ENCODE data around the gene NDUFAF2. TPM values are rescaled to one million over a fixed set of nuclear protein-coding genes. Genes with fewer than 3 reads are reported as not detected.

NDUFAF2 gene
- total RNA-seq, 1 donor from 2014 or later, result 13.9 TPM

DNA sequence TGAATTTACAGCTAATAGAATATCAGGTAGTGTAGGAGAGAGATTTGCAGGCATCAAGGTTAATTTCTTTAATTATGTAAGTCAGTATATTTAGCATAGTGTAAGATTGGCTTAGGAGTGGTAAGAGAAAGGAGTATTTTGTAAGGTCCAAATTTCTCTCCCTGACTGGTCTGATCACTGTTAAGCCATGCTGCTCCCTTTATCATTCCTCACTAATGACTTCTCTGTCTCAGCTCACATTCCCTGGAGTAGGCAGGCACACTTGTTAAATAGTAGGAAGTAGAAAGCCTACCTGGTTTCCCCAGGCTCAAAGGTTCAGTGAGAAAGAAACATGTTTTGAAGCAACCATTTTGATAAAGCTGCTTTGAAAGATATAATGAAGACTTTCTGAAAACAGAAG, 126.5 kb downstream of the NDUFAF2 start:
- Mint-ChIP-seq H3K27ac (ENCODE audit: unreplicated experiment) (peak overlapping the region; percentile 44), H3K27me3 (ENCODE audit: unreplicated experiment) (no peaks in the 10 kb centered on the region), H3K9me3 (ENCODE audit: unreplicated experiment) (no peaks in the 10 kb centered on the region), H3K4me3 (ENCODE audit: unreplicated experiment) (no peak overlapping the region), H3K4me1 (ENCODE audit: unreplicated experiment) (peaks cover 14% of the 10 kb centered on the region), H3K36me3 (ENCODE audit: low read depth, unreplicated experiment) (no peaks in the 10 kb centered on the region)
- DNase-seq (ENCODE audit: low spot score), result no peak
- TF ChIP-seq, protein P1, sequence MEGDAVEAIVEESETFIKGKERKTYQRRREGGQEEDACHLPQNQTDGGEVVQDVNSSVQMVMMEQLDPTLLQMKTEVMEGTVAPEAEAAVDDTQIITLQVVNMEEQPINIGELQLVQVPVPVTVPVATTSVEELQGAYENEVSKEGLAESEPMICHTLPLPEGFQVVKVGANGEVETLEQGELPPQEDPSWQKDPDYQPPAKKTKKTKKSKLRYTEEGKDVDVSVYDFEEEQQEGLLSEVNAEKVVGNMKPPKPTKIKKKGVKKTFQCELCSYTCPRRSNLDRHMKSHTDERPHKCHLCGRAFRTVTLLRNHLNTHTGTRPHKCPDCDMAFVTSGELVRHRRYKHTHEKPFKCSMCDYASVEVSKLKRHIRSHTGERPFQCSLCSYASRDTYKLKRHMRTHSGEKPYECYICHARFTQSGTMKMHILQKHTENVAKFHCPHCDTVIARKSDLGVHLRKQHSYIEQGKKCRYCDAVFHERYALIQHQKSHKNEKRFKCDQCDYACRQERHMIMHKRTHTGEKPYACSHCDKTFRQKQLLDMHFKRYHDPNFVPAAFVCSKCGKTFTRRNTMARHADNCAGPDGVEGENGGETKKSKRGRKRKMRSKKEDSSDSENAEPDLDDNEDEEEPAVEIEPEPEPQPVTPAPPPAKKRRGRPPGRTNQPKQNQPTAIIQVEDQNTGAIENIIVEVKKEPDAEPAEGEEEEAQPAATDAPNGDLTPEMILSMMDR (IDR thresholded peaks at IDR 0.05; ENCODE audit: unreplicated experiment), result no peak

DNA sequence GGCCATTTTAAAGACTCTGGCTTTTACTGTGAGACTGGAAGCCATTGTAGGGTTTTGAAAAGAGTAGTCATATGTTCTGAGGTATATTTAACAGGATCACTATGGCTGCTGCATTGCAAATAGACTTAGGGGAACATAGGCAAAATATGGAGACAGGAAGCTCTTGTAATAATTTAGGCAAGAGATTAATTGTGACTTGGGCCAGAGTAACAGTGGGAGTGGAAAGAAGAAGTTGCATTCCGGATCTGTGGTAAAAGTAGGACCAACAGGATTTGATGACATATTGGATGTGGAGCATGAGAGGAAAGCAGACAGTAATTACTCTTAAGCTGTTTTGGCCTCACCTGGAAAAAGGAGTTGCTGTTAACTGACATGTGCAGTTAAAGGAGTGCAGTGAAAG, 131.6 kb downstream of the NDUFAF2 start:
- TF ChIP-seq, protein P1 (IDR thresholded peaks at IDR 0.05; ENCODE audit: unreplicated experiment), result no peak
- no peaks in the 10 kb centered on the region for H3K36me3 Mint-ChIP-seq (ENCODE audit: low read depth, unreplicated experiment)
- H3K4me3 Mint-ChIP-seq (ENCODE audit: unreplicated experiment), result no peak overlapping the region
- no peaks in the 10 kb centered on the region for H3K27me3 Mint-ChIP-seq (ENCODE audit: unreplicated experiment)
- H3K9me3 Mint-ChIP-seq (ENCODE audit: unreplicated experiment), result no peaks in the 10 kb centered on the region
- DNase-seq (ENCODE audit: low spot score), result no peak
- peaks cover 4% of the 10 kb centered on the region for H3K4me1 Mint-ChIP-seq (ENCODE audit: unreplicated experiment)
- no peak overlapping the region for H3K27ac Mint-ChIP-seq (ENCODE audit: unreplicated experiment)

DNA sequence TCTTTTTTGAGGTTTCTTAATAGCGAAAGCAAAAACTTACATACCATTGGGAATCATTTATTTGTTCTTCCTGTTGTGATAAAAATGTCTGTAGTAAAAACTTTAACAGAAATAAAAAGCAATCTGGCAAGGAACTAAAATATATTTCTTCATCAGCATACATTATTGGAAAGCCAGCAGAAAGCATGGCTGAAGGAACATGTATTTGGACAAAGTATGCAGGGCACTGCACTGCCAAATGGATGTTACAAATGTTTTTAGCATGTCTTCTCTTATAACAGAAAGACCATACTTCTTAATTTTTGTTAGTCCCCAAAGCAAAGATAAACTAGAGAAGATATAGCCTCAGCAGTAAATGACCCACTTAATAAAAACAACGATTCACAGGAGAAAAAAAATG, 136.7 kb downstream of the NDUFAF2 start:
- H3K27me3 Mint-ChIP-seq (ENCODE audit: unreplicated experiment), result no peaks in the 10 kb centered on the region
- H3K4me3 Mint-ChIP-seq (ENCODE audit: unreplicated experiment), result no peak overlapping the region
- H3K4me1 Mint-ChIP-seq (ENCODE audit: unreplicated experiment), result no peaks in the 10 kb centered on the region
- no peak for DNase-seq (ENCODE audit: low spot score)
- H3K27ac Mint-ChIP-seq (ENCODE audit: unreplicated experiment), result no peak overlapping the region
- H3K36me3 Mint-ChIP-seq (ENCODE audit: low read depth, unreplicated experiment), result no peaks in the 10 kb centered on the region
- TF ChIP-seq, protein P1 (IDR thresholded peaks at IDR 0.05; ENCODE audit: unreplicated experiment), result no peak
- H3K9me3 Mint-ChIP-seq (ENCODE audit: unreplicated experiment), result no peaks in the 10 kb centered on the region

DNA sequence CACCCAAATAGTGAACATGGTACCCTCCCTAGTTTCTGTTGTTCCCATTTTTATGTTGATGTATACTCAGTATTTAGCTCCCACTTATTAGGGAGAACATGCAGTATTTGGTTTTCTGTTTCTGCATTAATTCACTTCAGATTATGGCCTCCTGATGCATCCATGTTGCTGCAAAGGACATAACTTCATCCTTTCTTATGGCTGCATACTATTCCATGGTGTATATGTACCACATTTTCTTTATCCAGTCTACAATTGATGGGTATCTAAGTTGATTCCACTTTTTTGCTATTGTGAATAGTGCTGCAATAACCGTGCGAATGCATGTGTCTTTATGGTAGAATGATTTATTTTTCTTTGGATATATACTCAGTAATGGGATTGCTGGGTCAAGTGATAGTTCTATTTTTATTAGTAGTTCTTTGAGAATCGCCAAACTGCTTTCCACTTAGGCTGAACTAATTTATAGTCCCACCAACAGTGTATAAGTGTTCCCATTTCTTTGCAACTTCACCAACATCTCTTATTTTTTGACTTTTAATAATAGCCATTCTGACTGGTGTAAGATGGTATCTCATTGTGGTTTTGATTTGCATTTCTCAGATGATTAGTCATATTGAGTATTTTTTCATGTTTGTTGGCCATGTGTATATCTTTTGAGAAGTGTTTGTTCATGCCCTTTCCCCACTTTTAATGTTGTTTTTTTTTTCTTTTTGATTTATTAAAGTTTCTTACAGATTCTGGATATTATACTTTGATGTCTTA, 137.7 kb downstream of the NDUFAF2 start:
- H3K36me3 Mint-ChIP-seq (ENCODE audit: low read depth, unreplicated experiment), result no peaks in the 10 kb centered on the region
- TF ChIP-seq, protein P1 (IDR thresholded peaks at IDR 0.05; ENCODE audit: unreplicated experiment), result no peak
- H3K9me3 Mint-ChIP-seq (ENCODE audit: unreplicated experiment), result no peaks in the 10 kb centered on the region
- no peaks in the 10 kb centered on the region for H3K4me1 Mint-ChIP-seq (ENCODE audit: unreplicated experiment)
- no peak overlapping the region for H3K27ac Mint-ChIP-seq (ENCODE audit: unreplicated experiment)
- no peak overlapping the region for H3K4me3 Mint-ChIP-seq (ENCODE audit: unreplicated experiment)
- H3K27me3 Mint-ChIP-seq (ENCODE audit: unreplicated experiment), result no peaks in the 10 kb centered on the region
- DNase-seq (ENCODE audit: low spot score), result no peak

DNA sequence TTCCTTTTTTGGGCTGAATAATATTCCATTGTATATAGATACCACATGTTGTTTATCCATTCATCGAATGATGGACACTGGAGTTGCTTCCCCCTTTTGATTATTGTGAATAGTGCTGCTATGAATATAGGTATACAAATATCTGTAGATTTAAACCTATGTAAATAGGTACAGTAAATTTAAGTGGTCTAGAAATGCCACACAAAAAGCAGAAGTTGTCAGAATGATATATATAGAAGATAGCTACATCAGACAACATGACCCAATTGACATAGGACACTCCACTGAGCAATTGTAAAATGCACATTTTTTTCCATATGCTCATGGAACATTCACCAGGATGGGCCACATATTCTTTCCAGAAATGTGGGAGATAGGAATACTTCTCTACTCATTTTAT, 139.7 kb downstream of the NDUFAF2 start:
- H3K36me3 Mint-ChIP-seq (ENCODE audit: low read depth, unreplicated experiment), result no peaks in the 10 kb centered on the region
- no peak overlapping the region for H3K4me3 Mint-ChIP-seq (ENCODE audit: unreplicated experiment)
- TF ChIP-seq, protein P1 (IDR thresholded peaks at IDR 0.05; ENCODE audit: unreplicated experiment), result no peak
- H3K4me1 Mint-ChIP-seq (ENCODE audit: unreplicated experiment), result no peaks in the 10 kb centered on the region
- no peak overlapping the region for H3K27ac Mint-ChIP-seq (ENCODE audit: unreplicated experiment)
- no peaks in the 10 kb centered on the region for H3K27me3 Mint-ChIP-seq (ENCODE audit: unreplicated experiment)
- DNase-seq (ENCODE audit: low spot score), result no peak
- no peaks in the 10 kb centered on the region for H3K9me3 Mint-ChIP-seq (ENCODE audit: unreplicated experiment)

Measured in endothelial cell (in vitro differentiated cells).